Thoracic aorta (tissue), 2 donors: ENCODE data around the gene IL10RB. TPM values are rescaled to one million over a fixed set of nuclear protein-coding genes. Genes with fewer than 3 reads are reported as not detected.

Source experiments
- ATAC-seq: fragments of 150-250 bp; one replicate; pipeline ENCODE4 v1.8.0; 2017; ENCODE audit warnings: low read depth; ENCODE audit not compliant: insufficient number of reproducible peaks, low FRiP score
- DNase-seq: peaks from one replicate; pipeline ENCODE4 v3.0.0-alpha.2; 2020; ENCODE audit warnings: low spot score
- H3K27ac ChIP-seq, 2 donors: fragments of 200-600 bp; sonication (generic); 1 replicate in 1 of 2; 2 replicates in 1 of 2; pipeline ENCODE4 v1.5.1; 2016; ENCODE audit warnings: mild to moderate bottlenecking in 2 of 2, moderate library complexity in 2 of 2
- H3K27me3 ChIP-seq: fragments of 200-600 bp; sonication (generic); replicated peaks from 2 replicates; pipeline ENCODE4 v1.6.0; 2016; ENCODE audit warnings: mild to moderate bottlenecking; ENCODE audit not compliant: insufficient read depth
- H3K36me3 ChIP-seq: fragments of 200-600 bp; sonication (generic); one replicate; pipeline ENCODE4 v1.5.1; 2016
- H3K4me1 ChIP-seq, 2 donors: fragments of 200-600 bp; sonication (generic); 1 replicate in 1 of 2; 2 replicates in 1 of 2; pipeline versions ENCODE4 v1.5.1 to v1.6.0; 2016; ENCODE audit warnings: low read depth in 2 of 2, mild to moderate bottlenecking in 1 of 2; ENCODE audit not compliant: control insufficient read depth in 1 of 2
- H3K4me3 ChIP-seq: fragments of 200-600 bp; sonication (generic); 2 replicates; pipeline ENCODE4 v1.5.1; 2016; ENCODE audit warnings: mild to moderate bottlenecking
- H3K9me3 ChIP-seq: fragments of 200-600 bp; sonication (generic); 2 replicates; pipeline ENCODE4 v1.5.1; 2016
- total RNA-seq, 2 donors: library from RNA; depleted of rRNA; stranded (reverse); fragments of >200 nt; gene quantifications; one replicate each; pipeline versions ENCODE4 v1.1.0 to v1.2.3, GENCODE V29; 2016
- TF ChIP-seq, protein P1 (sequence below): fragments of 200-600 bp; sonication (generic); IDR thresholded peaks from one replicate; pipeline ENCODE4 v1.5.1; 2019; ENCODE audit warnings: antibody characterized with exemption

IL10RB gene
- total RNA-seq, 2 donors from 2014 or later, result 13.0 to 33.6 TPM

DNA sequence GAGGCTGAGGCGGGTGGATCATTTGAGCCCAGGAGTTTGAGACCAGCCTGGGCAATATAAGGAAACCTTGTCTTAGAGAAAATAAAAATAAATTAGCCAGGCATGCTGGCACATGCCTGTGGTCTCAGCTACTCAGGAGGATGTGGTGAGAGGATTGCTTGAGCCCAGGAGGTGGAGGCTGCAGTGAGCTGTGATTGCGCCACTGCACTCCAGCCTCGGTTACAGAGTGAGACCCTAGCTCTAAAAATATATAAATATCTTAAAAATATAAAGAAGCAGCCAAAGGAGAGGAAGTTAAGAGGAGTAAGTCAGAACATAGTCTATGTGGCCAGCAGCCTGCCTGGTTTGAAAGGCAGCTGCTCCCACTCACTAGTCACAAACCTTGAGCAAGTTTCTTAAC is 4.5 kb upstream of the IL10RB start:
- H3K36me3 ChIP-seq, result peaks cover 13% of the 10 kb centered on the region
- TF ChIP-seq, protein P1, sequence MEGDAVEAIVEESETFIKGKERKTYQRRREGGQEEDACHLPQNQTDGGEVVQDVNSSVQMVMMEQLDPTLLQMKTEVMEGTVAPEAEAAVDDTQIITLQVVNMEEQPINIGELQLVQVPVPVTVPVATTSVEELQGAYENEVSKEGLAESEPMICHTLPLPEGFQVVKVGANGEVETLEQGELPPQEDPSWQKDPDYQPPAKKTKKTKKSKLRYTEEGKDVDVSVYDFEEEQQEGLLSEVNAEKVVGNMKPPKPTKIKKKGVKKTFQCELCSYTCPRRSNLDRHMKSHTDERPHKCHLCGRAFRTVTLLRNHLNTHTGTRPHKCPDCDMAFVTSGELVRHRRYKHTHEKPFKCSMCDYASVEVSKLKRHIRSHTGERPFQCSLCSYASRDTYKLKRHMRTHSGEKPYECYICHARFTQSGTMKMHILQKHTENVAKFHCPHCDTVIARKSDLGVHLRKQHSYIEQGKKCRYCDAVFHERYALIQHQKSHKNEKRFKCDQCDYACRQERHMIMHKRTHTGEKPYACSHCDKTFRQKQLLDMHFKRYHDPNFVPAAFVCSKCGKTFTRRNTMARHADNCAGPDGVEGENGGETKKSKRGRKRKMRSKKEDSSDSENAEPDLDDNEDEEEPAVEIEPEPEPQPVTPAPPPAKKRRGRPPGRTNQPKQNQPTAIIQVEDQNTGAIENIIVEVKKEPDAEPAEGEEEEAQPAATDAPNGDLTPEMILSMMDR, result no peak
- no peaks in the 10 kb centered on the region for H3K27me3 ChIP-seq
- H3K4me3 ChIP-seq, result no peak overlapping the region
- ATAC-seq (no peak), DNase-seq (no peak)
- no peak overlapping the region for H3K27ac ChIP-seq
- no peaks in the 10 kb centered on the region for H3K9me3 ChIP-seq
- peaks cover 0 to 8% of the 10 kb centered on the region in 2 donors for H3K4me1 ChIP-seq

DNA sequence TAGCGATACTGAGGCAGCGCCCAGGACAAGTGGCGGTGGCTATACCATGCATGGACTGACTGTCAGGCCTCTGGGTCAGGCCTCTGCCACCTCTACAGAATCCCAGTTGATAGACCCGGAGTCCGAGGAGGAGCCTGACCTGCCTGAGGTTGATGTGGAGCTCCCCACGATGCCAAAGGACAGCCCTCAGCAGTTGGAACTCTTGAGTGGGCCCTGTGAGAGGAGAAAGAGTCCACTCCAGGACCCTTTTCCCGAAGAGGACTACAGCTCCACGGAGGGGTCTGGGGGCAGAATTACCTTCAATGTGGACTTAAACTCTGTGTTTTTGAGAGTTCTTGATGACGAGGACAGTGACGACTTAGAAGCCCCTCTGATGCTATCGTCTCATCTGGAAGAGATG is 3.2 kb upstream of the IL10RB start:
- peaks cover 5% of the 10 kb centered on the region for H3K36me3 ChIP-seq
- peaks cover 6 to 20% of the 10 kb centered on the region in 2 donors for H3K4me1 ChIP-seq
- ATAC-seq (no peak), DNase-seq (no peak)
- no peak overlapping the region for H3K27ac ChIP-seq
- H3K27me3 ChIP-seq, result no peaks in the 10 kb centered on the region
- TF ChIP-seq, protein P1, result no peak
- H3K4me3 ChIP-seq, result no peak overlapping the region
- no peaks in the 10 kb centered on the region for H3K9me3 ChIP-seq

DNA sequence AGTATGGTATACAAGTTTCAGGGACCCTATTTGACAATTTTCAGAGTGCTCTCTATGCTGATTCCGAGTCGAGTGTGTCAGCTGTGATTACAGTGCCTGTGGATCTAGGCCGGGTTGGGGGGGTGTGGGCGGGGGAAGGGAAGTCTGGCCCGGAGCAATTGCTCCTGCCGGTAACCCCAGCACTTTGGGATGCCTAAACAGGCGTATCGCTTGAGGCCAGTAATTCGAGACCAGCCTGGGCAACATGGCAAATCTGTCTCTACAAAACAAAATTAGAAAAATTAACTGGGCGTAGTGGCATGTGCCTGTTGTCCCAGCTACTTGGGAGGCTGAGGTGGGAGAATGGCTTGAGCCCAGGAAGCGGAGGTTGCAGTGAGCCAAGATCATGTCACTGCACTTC is 1.6 kb upstream of the IL10RB start:
- H3K27ac ChIP-seq, result no peak overlapping the region

DNA sequence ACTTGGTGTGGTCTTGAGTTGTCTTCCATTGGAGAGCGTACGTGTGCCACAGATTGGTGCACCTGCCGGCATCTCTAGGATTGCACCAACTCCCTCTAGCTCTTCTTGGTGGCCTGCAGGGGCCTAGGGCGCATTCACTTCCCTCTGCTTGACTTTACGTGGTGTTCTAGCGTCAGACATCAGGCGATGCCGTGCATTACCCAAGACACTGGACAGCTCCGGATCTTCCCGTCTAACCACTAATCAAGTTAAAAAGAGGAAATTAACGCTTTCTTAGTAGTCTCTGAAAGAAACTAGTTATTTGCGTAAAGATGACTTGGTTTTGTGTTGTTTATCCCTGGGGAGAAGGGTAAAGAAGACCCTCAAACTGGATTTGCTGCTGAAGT is 510 bp upstream of the IL10RB start:
- TF ChIP-seq, protein P1, result no peak
- ATAC-seq (peak; percentile 23), DNase-seq (no peak)
- peak overlapping the region in 1 of 2 donors; percentile 84 for H3K27ac ChIP-seq
- peak overlapping the region; percentile 88 for H3K4me3 ChIP-seq
- peaks cover 2% of the 10 kb centered on the region for H3K36me3 ChIP-seq
- H3K4me1 ChIP-seq, result peaks cover 6 to 23% of the 10 kb centered on the region in 2 donors
- H3K27me3 ChIP-seq, result no peaks in the 10 kb centered on the region
- no peaks in the 10 kb centered on the region for H3K9me3 ChIP-seq

More for the DNA sequence above, 1.6 kb upstream of the IL10RB start:
- Histone ChIP-seq H3K4me3 (no peak overlapping the region), H3K36me3 (peaks cover 2% of the 10 kb centered on the region), H3K27me3 (no peaks in the 10 kb centered on the region), H3K4me1 (peaks cover 6 to 23% of the 10 kb centered on the region in 2 donors), H3K9me3 (no peaks in the 10 kb centered on the region)
- TF ChIP-seq, protein P1, result no peak
- DNase-seq, result no peak
- no peak for ATAC-seq

DNA sequence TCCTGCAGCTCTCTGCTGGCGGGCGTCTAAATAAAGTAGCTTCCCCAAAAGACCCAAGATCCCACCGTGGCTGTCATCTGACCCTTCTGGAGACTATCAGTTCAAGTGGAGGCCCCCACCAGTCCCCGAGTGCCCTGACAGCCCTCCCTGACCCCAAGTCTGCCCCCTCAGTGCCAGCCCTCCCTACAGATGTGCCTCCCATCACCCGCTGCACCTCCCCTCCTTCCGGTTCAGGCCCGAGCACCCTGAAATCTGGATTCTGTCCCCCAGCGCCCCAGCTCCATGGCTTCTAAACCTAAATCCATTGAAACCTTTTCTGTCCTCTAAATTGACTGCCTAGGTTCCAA is 595 bp downstream of the IL10RB start:
- no peak for ATAC-seq
- Histone ChIP-seq H3K4me3 (peak overlapping the region; percentile 88), H3K27me3 (no peaks in the 10 kb centered on the region), H3K36me3 (peaks cover 11% of the 10 kb centered on the region), H3K4me1 (peaks cover 6 to 23% of the 10 kb centered on the region in 2 donors), H3K9me3 (no peaks in the 10 kb centered on the region), H3K27ac (peak overlapping the region; percentile 84 to 86)
- DNase-seq, result no peak
- TF ChIP-seq, protein P1, result no peak
